ENCODE measurements around the gene MTR.
"Not testable (repeated sequence)": the region's sequence is repeated elsewhere in the genome, so short reads cannot be mapped to it uniquely, and the experiment has no call there.

MTR gene

DNA sequence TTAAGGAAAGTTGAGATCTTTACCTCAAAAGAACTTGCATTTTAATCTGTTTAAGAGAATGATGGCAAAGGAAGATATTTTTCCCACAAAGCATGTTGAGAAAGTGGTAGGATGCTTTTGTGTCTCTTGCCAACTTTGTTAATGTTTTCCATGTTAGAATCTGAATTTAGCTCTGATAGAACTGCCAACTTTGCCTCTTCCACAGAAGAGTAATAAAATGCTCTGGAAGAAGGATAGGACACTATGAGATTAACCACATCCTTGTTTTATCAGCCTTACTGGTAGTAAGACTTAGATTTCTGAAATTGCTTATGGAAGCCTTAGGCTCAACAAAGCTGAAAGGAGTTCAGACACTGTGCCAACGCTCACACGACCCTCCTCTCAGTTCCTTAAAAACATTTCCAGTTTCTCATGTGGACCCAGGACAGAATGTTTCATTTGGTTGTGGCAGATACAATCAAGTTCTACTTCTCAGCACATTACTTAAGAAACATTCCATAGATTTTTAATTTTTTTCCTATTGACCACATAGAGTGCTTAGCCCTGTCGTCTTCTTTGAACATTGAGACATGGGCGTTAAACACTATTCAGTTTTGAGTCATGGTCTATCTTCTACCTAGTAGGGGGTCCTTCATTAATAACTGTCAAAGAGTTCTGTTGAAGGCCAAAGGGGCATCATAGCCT lies 59.0 kb downstream of the MTR start:
- Histone ChIP-seq H3K79me2 (ENCODE audit: low read length) (no peaks in the 10 kb centered on the region), H3K9ac (ENCODE audit: low read length) (no peak overlapping the region), H3K4me1 (ENCODE audit: low read length) (peaks cover 9% of the 10 kb centered on the region), H3K27me3 (ENCODE audit: low read depth, low read length) (no peaks in the 10 kb centered on the region), H3K9me3 (ENCODE audit: insufficient read depth, low read length) (no peaks in the 10 kb centered on the region), H3K27ac (ENCODE audit: low read length) (no peak overlapping the region), H3K4me2 (ENCODE audit: low read length) (no peak overlapping the region), H4K20me1 (ENCODE audit: insufficient read depth, low read length) (no peaks in the 10 kb centered on the region), H2AFZ (ENCODE audit: low read depth, low read length) (no peak overlapping the region), H3K36me3 (replicated peaks; ENCODE audit: low read depth, low read length) (peaks cover 48% of the 10 kb centered on the region), H3K4me3 (ENCODE audit: low read length) (no peak overlapping the region)
- TF ChIP-seq, protein P1, sequence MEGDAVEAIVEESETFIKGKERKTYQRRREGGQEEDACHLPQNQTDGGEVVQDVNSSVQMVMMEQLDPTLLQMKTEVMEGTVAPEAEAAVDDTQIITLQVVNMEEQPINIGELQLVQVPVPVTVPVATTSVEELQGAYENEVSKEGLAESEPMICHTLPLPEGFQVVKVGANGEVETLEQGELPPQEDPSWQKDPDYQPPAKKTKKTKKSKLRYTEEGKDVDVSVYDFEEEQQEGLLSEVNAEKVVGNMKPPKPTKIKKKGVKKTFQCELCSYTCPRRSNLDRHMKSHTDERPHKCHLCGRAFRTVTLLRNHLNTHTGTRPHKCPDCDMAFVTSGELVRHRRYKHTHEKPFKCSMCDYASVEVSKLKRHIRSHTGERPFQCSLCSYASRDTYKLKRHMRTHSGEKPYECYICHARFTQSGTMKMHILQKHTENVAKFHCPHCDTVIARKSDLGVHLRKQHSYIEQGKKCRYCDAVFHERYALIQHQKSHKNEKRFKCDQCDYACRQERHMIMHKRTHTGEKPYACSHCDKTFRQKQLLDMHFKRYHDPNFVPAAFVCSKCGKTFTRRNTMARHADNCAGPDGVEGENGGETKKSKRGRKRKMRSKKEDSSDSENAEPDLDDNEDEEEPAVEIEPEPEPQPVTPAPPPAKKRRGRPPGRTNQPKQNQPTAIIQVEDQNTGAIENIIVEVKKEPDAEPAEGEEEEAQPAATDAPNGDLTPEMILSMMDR (IDR thresholded peaks at IDR 0.05; ENCODE audit: low read depth, low read length), result no peak
- no peak for TF ChIP-seq EZH2phosphoT487 (IDR thresholded peaks at IDR 0.05; ENCODE audit: low read depth)

DNA sequence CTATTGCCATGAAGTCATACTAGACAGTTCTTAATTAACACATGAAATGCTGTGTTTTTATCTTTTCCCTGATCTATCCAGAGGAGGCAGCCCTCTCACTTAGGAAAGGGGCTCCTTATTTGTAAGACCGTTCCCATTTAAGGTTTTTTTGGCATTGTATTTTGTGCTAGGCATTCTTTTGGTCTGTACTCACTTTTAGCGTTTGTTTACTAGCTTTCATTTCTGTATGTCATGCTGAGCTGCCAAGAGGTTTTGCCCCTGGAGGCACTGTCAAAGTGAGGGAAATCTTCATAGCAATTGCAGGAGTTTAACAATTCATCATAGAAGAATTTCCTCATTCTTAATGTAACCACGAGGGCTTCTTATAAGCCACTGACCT lies 59.5 kb downstream of the MTR start:
- Histone ChIP-seq H3K79me2 (ENCODE audit: low read length) (no peaks in the 10 kb centered on the region), H3K4me3 (ENCODE audit: low read length) (no peak overlapping the region), H3K9me3 (ENCODE audit: insufficient read depth, low read length) (no peaks in the 10 kb centered on the region), H3K36me3 (replicated peaks; ENCODE audit: low read depth, low read length) (peaks cover 52% of the 10 kb centered on the region), H3K9ac (ENCODE audit: low read length) (no peak overlapping the region), H3K4me1 (ENCODE audit: low read length) (peaks cover 9% of the 10 kb centered on the region), H4K20me1 (ENCODE audit: insufficient read depth, low read length) (no peaks in the 10 kb centered on the region), H2AFZ (ENCODE audit: low read depth, low read length) (no peak overlapping the region), H3K27me3 (ENCODE audit: low read depth, low read length) (no peaks in the 10 kb centered on the region), H3K27ac (ENCODE audit: low read length) (no peak overlapping the region), H3K4me2 (ENCODE audit: low read length) (no peak overlapping the region)
- TF ChIP-seq, protein P1 (IDR thresholded peaks at IDR 0.05; ENCODE audit: low read depth, low read length), result no peak
- no peak for TF ChIP-seq EZH2phosphoT487 (IDR thresholded peaks at IDR 0.05; ENCODE audit: low read depth)

DNA sequence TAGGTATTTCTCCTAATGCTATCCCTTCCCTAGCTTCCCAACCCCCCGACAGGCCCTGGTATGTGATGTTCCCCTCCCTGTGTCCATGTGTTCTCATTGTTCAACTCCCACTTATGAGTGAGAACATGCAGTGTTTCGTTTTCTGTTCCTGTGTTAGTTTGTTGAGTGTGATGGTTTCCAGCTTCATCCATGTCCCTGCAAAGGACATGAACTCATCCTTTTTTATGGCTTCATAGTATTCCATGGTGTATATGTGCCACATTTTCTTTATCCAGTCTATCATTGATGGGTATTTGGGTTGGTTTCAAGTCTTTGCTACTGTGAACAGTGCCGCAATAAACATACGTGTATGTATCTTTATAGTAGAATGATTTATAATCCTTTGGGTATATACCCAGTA lies 61.6 kb downstream of the MTR start:
- not testable (repeated sequence) for H3K27ac ChIP-seq (ENCODE audit: low read length); H3K27me3 ChIP-seq (ENCODE audit: low read depth, low read length); H3K9me3 ChIP-seq (ENCODE audit: insufficient read depth, low read length); H4K20me1 ChIP-seq (ENCODE audit: insufficient read depth, low read length); H3K4me3 ChIP-seq (ENCODE audit: low read length); H2AFZ ChIP-seq (ENCODE audit: low read depth, low read length); H3K4me1 ChIP-seq (ENCODE audit: low read length); H3K9ac ChIP-seq (ENCODE audit: low read length); H3K79me2 ChIP-seq (ENCODE audit: low read length); H3K4me2 ChIP-seq (ENCODE audit: low read length)
- H3K36me3 ChIP-seq (replicated peaks; ENCODE audit: low read depth, low read length), result peaks cover 59% of the 10 kb centered on the region

- H3K36me3 ChIP-seq (replicated peaks; ENCODE audit: low read depth, low read length), result peaks cover 66% of the 10 kb centered on the region
- no peaks in the 10 kb centered on the region for H3K79me2 ChIP-seq (ENCODE audit: low read length)
- no peaks in the 10 kb centered on the region for H3K27me3 ChIP-seq (ENCODE audit: low read depth, low read length)
- TF ChIP-seq, protein P1 (IDR thresholded peaks at IDR 0.05; ENCODE audit: low read depth, low read length), result no peak
- TF ChIP-seq EZH2phosphoT487 (IDR thresholded peaks at IDR 0.05; ENCODE audit: low read depth), result no peak
- H3K4me3 ChIP-seq (ENCODE audit: low read length), result no peak overlapping the region
- peaks cover 9% of the 10 kb centered on the region for H3K4me1 ChIP-seq (ENCODE audit: low read length)
- no peak overlapping the region for H2AFZ ChIP-seq (ENCODE audit: low read depth, low read length)
- no peak overlapping the region for H3K9ac ChIP-seq (ENCODE audit: low read length)
- no peak overlapping the region for H3K4me2 ChIP-seq (ENCODE audit: low read length)
- H4K20me1 ChIP-seq (ENCODE audit: insufficient read depth, low read length), result no peaks in the 10 kb centered on the region
- H3K27ac ChIP-seq (ENCODE audit: low read length), result no peak overlapping the region
- H3K9me3 ChIP-seq (ENCODE audit: insufficient read depth, low read length), result no peaks in the 10 kb centered on the region
Observed at GRCh38 chr1:236858165-236858564, 63.1 kb downstream of the MTR start.
